GM18505 (cell line): ENCODE data around the gene MYL1.

Source experiments
- ATAC-seq: cut with Tn5 transposase; IDR thresholded peaks from one replicate; pipeline ENCODE4 v1.9.1; 2021; ENCODE audit not compliant: unreplicated experiment
- POLR2A ChIP-seq: IDR thresholded peaks from 4 replicates; pipeline ENCODE4 v1.6.1; 2011; ENCODE audit warnings: borderline replicate concordance; ENCODE audit not compliant: insufficient read depth, insufficient read length; ENCODE audit errors: extremely low read depth

The MYL1 gene

DNA sequence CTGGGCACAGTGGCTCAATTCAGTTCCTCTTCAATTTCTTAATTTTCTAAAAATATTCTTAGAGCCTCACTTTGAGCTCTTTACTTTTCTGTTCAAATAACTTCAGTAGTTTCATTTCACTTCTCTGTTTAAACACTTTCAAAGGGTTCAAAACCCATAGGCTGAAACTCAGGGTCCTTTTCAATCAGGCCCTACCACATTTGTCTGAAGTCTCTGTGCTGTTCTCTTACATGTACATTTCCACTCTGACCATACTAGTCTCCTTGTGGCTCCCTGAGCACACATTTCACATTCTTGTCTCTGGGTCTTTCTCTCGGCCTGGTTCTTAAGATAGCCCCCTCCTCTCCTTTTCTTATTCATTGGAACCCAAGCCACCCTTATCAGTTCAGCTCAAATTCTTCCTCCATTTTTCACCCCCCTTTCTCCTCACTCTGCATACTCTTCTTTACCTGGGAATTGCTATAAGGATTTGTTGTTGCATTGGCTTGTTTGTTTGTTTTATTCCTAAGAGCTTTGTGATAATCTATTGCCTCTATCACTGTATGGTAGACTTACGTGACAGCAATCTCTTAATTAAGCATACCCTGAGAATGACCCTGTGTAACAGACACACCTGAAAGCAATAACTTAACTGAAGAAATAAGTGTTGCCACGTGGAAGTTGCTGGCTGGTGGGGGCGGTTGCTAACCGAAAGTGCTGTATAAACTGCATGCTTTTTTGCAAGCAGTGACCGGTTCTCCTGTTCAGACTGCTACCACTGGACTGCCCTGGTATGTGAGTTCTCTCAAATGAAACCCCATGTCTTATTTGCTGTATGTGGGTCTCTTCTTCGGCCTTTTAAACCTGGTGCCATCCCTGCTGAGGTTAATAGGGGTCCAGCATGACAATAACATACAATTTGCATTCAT, 62.0 kb downstream of the MYL1 start:
- TF ChIP-seq POLR2A, result no peak
- no peak for ATAC-seq

DNA sequence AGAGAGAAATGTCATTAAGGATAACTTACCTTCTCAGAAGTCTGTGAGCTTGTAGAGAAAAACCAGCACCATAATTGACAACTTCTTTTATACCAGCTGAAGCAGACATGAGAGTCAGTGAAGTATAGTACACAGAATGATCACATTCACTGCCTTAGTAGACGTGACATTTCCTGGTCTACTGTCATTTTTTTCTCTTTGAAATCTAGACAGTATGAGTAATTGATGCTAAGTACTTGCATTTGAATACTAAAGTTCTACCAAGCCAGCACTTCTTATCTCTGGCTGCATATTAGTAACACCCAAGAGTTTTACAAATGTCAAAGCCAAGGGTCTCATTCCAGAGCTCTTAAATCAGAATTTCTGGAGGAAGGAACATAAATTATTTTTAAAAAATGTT, 64.4 kb downstream of the MYL1 start:
- ATAC-seq, result no peak

More for the DNA sequence above, 64.4 kb downstream of the MYL1 start:
- no peak for TF ChIP-seq POLR2A
